Upper lobe of right lung (tissue), 1 donor: ENCODE data around the gene FAM228B. TPM values are rescaled to one million over a fixed set of nuclear protein-coding genes. Genes with fewer than 3 reads are reported as not detected.

Experiments
- ATAC-seq: fragments of 200-7000 bp; cut with Tn5 transposase; one replicate; pipeline ENCODE4 v1.9.1; 2020; ENCODE audit warnings: mild to moderate bottlenecking, moderate library complexity
- DNase-seq: peaks from one replicate; pipeline ENCODE4 v3.0.0-alpha.2; 2020
- H3K27ac ChIP-seq: fragments of 200-600 bp; one replicate; pipeline ENCODE4 v1.8.0; 2022
- H3K27me3 ChIP-seq: fragments of 200-600 bp; one replicate; pipeline ENCODE4 v1.8.0; 2022; ENCODE audit warnings: mild to moderate bottlenecking
- H3K36me3 ChIP-seq: fragments of 200-600 bp; one replicate; pipeline ENCODE4 v1.8.0; 2022
- H3K4me1 ChIP-seq: fragments of 200-600 bp; one replicate; pipeline ENCODE4 v1.8.0; 2022
- H3K4me3 ChIP-seq: fragments of 200-600 bp; one replicate; pipeline ENCODE4 v1.8.0; 2022; ENCODE audit warnings: mild to moderate bottlenecking
- H3K9me3 ChIP-seq: fragments of 200-600 bp; one replicate; pipeline ENCODE4 v1.8.0; 2022
- CTCF ChIP-seq: fragments of 200-600 bp; IDR thresholded peaks from one replicate; pipeline ENCODE4 v1.8.0; 2022; ENCODE audit warnings: antibody characterized with exemption
- intact Hi-C: fragments of 100-400 bp; cut with DNase I; formaldehyde crosslinking; loops from one replicate; pipeline ENCODE4 v1.11.0; 2022
- total RNA-seq: library from RNA; stranded (reverse); fragmentation: NEBNext Ultra II Directional; extraction: Animal tissue kit (Norgen Biotek cat#: 25700); gene quantifications from one replicate; pipeline ENCODE4 v1.2.1, GENCODE V29; 2021
- donor health status: DM: no; HTN: yes; CAD: no; lungs with severe emphysema.

The FAM228B gene
- total RNA-seq, 1 donor from 2014 or later = 28.4 TPM

DNA sequence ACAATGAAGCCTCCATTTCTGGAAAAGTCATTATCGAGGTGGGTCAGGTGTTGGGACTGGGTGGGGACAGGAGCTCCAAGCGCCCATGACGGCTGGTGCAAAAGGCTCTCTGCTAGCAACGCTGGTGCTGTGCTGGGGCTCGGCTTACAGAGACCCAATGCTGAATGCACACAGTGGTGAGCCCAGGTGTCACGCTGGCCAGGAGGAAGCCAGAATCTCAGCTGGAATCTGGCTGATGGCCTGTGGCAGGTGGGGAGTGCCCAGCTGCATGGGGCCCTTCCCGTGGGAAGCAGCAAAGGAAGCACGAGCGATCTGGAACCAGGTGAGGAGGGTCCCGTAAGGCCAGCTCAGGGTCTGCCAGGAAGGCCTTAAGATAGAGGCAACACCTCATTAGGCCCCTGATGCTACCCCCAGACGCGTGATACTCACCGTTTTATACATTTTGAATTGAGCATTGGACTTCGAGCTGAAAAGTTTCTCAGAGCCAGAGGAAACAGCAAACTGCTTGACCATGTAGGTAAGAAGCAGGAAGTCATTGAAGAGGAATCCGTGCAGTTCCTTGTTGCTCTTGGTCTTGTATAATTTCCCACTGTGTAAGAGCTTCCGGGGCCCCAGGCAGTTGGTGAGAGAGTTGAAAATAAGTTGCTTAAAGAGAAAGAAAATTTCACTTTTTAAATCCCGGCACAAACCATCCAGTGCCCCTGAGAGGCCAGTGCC lies 86.3 kb downstream of the FAM228B start:
- TF ChIP-seq CTCF = no peak
- H3K27me3 ChIP-seq = no peaks in the 10 kb centered on the region
- no peak for DNase-seq
- peaks cover 89% of the 10 kb centered on the region for H3K36me3 ChIP-seq
- intact Hi-C loops = no loop called here
- H3K4me1 ChIP-seq = no peaks in the 10 kb centered on the region
- H3K9me3 ChIP-seq = no peaks in the 10 kb centered on the region
- no peak for ATAC-seq
- no peak overlapping the region for H3K27ac ChIP-seq
- H3K4me3 ChIP-seq = no peak overlapping the region

DNA sequence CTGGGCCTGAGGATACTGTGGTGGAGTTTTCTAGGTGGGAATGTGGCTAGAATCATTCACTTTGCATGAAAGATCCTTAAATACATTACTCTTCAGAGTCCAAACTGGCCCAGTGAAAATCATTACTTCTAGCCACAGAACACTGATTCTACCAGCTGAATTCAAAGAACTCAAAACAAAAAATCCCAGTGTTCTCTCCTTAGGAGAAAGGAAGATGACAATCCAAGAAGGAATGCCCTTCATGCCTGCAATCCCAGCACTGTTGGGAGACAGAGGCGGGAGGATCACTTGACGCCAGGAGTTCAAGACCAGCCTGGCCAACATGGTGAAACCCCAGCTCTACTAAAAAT lies 86.8 kb downstream of the FAM228B start:
- Histone ChIP-seq H3K4me3 (no peak overlapping the region), H3K27ac (no peak overlapping the region), H3K9me3 (no peaks in the 10 kb centered on the region), H3K27me3 (no peaks in the 10 kb centered on the region), H3K4me1 (no peaks in the 10 kb centered on the region), H3K36me3 (peaks cover 89% of the 10 kb centered on the region)
- DNase-seq (no peak), ATAC-seq (no peak)
- TF ChIP-seq CTCF = no peak
- intact Hi-C loops = no loop called here

- ATAC-seq = no peak
- intact Hi-C loops = no loop called here
- Histone ChIP-seq H3K27me3 (no peaks in the 10 kb centered on the region), H3K4me1 (no peaks in the 10 kb centered on the region), H3K4me3 (no peak overlapping the region), H3K27ac (no peak overlapping the region), H3K9me3 (no peaks in the 10 kb centered on the region), H3K36me3 (peaks cover 88% of the 10 kb centered on the region)
- no peak for DNase-seq
- TF ChIP-seq CTCF = no peak
These were observed 87.5 kb downstream of the FAM228B start for GRCh38 chr2:24210723-24211122.

- no peak overlapping the region for H3K27ac ChIP-seq
- TF ChIP-seq CTCF = no peak
- ATAC-seq = no peak
- H3K27me3 ChIP-seq = no peaks in the 10 kb centered on the region
- peaks cover 88% of the 10 kb centered on the region for H3K36me3 ChIP-seq
- H3K4me3 ChIP-seq = no peak overlapping the region
- no peaks in the 10 kb centered on the region for H3K9me3 ChIP-seq
- intact Hi-C loops = no loop called here
- DNase-seq = no peak
- H3K4me1 ChIP-seq = no peaks in the 10 kb centered on the region
These were observed 88.1 kb downstream of the FAM228B start for GRCh38 chr2:24211408-24211807.

DNA sequence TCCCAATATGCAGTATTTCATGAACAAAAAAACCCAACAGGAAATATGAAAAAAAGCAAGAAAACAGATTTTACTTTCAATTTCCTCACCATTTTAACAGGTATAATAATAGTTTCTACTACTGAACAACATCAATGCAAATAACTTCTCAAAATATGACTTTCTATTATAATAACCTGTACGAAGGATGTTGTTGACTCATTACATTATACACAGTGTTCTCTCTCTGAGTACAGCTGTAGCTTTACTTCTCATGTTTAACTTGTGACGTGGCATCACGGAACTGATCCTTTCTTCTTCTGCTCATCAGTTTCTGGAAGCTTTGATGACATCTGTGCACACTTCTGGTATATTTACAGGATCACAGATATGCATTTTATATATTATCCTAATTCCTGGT lies 91.6 kb downstream of the FAM228B start:
- no peak for DNase-seq
- Histone ChIP-seq H3K4me3 (no peak overlapping the region), H3K27ac (no peak overlapping the region), H3K4me1 (no peaks in the 10 kb centered on the region), H3K9me3 (no peaks in the 10 kb centered on the region), H3K27me3 (no peaks in the 10 kb centered on the region), H3K36me3 (peaks cover 95% of the 10 kb centered on the region)
- no peak for TF ChIP-seq CTCF
- intact Hi-C loops = no loop called here
- no peak for ATAC-seq

Other genes starting within 250 kb of the FAM228B start
- gene ATAD2B, start 196.3 kb upstream of the FAM228B start, total RNA-seq = 24.0 TPM
- 12.7 TPM for gene UBXN2A, start 183.0 kb upstream of the FAM228B start, total RNA-seq
- gene MFSD2B, start 113.4 kb upstream of the FAM228B start, total RNA-seq = 0.35 TPM
- 9.3 TPM for gene WDCP, start 76.1 kb upstream of the FAM228B start, total RNA-seq
- 13.2 TPM for gene FKBP1B, start 73.7 kb upstream of the FAM228B start, total RNA-seq
- 55.2 TPM for gene SF3B6, start 47.1 kb upstream of the FAM228B start, total RNA-seq
- gene TP53I3, start 38.6 kb upstream of the FAM228B start, total RNA-seq = 44.3 TPM
- gene PFN4, start 135 bp upstream of the FAM228B start, total RNA-seq = 1.5 TPM
- 0.64 TPM for gene FAM228A, start 51.6 kb downstream of the FAM228B start, total RNA-seq
- 104 TPM for gene ITSN2, start 237.1 kb downstream of the FAM228B start, total RNA-seq